Measurements from ENCODE around the gene DOC2B.

- TF ChIP-seq EZH2 (IDR thresholded peaks at IDR 0.05; ENCODE audit: insufficient read depth, low read length), result no peak
- TF ChIP-seq, protein P1, sequence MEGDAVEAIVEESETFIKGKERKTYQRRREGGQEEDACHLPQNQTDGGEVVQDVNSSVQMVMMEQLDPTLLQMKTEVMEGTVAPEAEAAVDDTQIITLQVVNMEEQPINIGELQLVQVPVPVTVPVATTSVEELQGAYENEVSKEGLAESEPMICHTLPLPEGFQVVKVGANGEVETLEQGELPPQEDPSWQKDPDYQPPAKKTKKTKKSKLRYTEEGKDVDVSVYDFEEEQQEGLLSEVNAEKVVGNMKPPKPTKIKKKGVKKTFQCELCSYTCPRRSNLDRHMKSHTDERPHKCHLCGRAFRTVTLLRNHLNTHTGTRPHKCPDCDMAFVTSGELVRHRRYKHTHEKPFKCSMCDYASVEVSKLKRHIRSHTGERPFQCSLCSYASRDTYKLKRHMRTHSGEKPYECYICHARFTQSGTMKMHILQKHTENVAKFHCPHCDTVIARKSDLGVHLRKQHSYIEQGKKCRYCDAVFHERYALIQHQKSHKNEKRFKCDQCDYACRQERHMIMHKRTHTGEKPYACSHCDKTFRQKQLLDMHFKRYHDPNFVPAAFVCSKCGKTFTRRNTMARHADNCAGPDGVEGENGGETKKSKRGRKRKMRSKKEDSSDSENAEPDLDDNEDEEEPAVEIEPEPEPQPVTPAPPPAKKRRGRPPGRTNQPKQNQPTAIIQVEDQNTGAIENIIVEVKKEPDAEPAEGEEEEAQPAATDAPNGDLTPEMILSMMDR (IDR thresholded peaks at IDR 0.05; ENCODE audit: insufficient read depth, low read depth, low read length), result no peak
These were observed 48.9 kb upstream of the DOC2B start for GRCh38 chr17:230395-230770.

Data from astrocyte (in vitro differentiated cells and primary cell).